Neuron (in vitro differentiated cells): Measurements from ENCODE around the gene ITGA11.

Source experiments
- H2AFZ ChIP-seq: one replicate; pipeline ENCODE4 v1.6.1; 2013; ENCODE audit warnings: low read depth, mild to moderate bottlenecking, inconsistent platforms, low read length, moderate library complexity
- H3K27me3 ChIP-seq: one replicate; pipeline ENCODE4 v1.6.1; 2013; ENCODE audit warnings: low read length; ENCODE audit not compliant: insufficient read depth
- H3K36me3 ChIP-seq: one replicate; pipeline ENCODE4 v1.6.1; 2013; ENCODE audit warnings: low read length; ENCODE audit not compliant: insufficient read depth
- H3K4me1 ChIP-seq: one replicate; pipeline ENCODE4 v1.6.1; 2013; ENCODE audit warnings: low read length; ENCODE audit not compliant: insufficient read depth
- H3K4me3 ChIP-seq: 2 replicates; pipeline ENCODE4 v1.5.1; 2013; ENCODE audit warnings: mild to moderate bottlenecking, low read length, moderate library complexity
- H3K9me3 ChIP-seq: one replicate; pipeline ENCODE4 v1.6.1; 2013; ENCODE audit warnings: low read length

ITGA11 gene

GRCh38 chr15:68442041-68442440 lies 10.1 kb upstream of the ITGA11 start:
- no peaks in the 10 kb centered on the region for H3K9me3 ChIP-seq
- H3K36me3 ChIP-seq: no peaks in the 10 kb centered on the region
- H3K4me3 ChIP-seq: no peak overlapping the region
- H3K4me1 ChIP-seq: no peaks in the 10 kb centered on the region
- no peak overlapping the region for H2AFZ ChIP-seq
- H3K27me3 ChIP-seq: peaks cover 17% of the 10 kb centered on the region

- Histone ChIP-seq H2AFZ (no peak overlapping the region), H3K4me3 (no peak overlapping the region), H3K4me1 (no peaks in the 10 kb centered on the region), H3K27me3 (peaks cover 17% of the 10 kb centered on the region), H3K36me3 (no peaks in the 10 kb centered on the region), H3K9me3 (no peaks in the 10 kb centered on the region)
Observed at GRCh38 chr15:68441045-68441743, 9.2 kb upstream of the ITGA11 start.

GRCh38 chr15:68440136-68440535 lies 8.2 kb upstream of the ITGA11 start:
- Histone ChIP-seq H3K4me3 (no peak overlapping the region), H3K4me1 (no peaks in the 10 kb centered on the region), H3K27me3 (peaks cover 17% of the 10 kb centered on the region), H2AFZ (no peak overlapping the region), H3K9me3 (no peaks in the 10 kb centered on the region), H3K36me3 (no peaks in the 10 kb centered on the region)

GRCh38 chr15:68439506-68439905 lies 7.5 kb upstream of the ITGA11 start:
- no peak overlapping the region for H3K4me3 ChIP-seq
- H3K4me1 ChIP-seq: no peaks in the 10 kb centered on the region
- no peak overlapping the region for H2AFZ ChIP-seq
- no peaks in the 10 kb centered on the region for H3K36me3 ChIP-seq
- no peaks in the 10 kb centered on the region for H3K9me3 ChIP-seq
- peaks cover 19% of the 10 kb centered on the region for H3K27me3 ChIP-seq

- H3K27me3 ChIP-seq: peaks cover 38% of the 10 kb centered on the region
- H3K9me3 ChIP-seq: no peaks in the 10 kb centered on the region
- H3K4me3 ChIP-seq: no peak overlapping the region
- H3K4me1 ChIP-seq: peaks cover 3% of the 10 kb centered on the region
- H3K36me3 ChIP-seq: no peaks in the 10 kb centered on the region
- no peak overlapping the region for H2AFZ ChIP-seq
Observed at GRCh38 chr15:68436680-68437079, 4.7 kb upstream of the ITGA11 start.

GRCh38 chr15:68435966-68436365 lies 4.0 kb upstream of the ITGA11 start:
- Histone ChIP-seq H3K36me3 (no peaks in the 10 kb centered on the region), H3K4me3 (no peak overlapping the region), H3K27me3 (peaks cover 45% of the 10 kb centered on the region), H3K4me1 (peaks cover 8% of the 10 kb centered on the region), H3K9me3 (no peaks in the 10 kb centered on the region), H2AFZ (no peak overlapping the region)

GRCh38 chr15:68434021-68434420 lies 2.1 kb upstream of the ITGA11 start:
- H3K27me3 ChIP-seq: peaks cover 61% of the 10 kb centered on the region
- H2AFZ ChIP-seq: no peak overlapping the region
- H3K4me1 ChIP-seq: peaks cover 8% of the 10 kb centered on the region
- H3K9me3 ChIP-seq: no peaks in the 10 kb centered on the region
- no peak overlapping the region for H3K4me3 ChIP-seq
- no peaks in the 10 kb centered on the region for H3K36me3 ChIP-seq

GRCh38 chr15:68433551-68433950 lies 1.6 kb upstream of the ITGA11 start:
- peaks cover 65% of the 10 kb centered on the region for H3K27me3 ChIP-seq
- H2AFZ ChIP-seq: no peak overlapping the region
- no peaks in the 10 kb centered on the region for H3K9me3 ChIP-seq
- no peaks in the 10 kb centered on the region for H3K36me3 ChIP-seq
- H3K4me1 ChIP-seq: peaks cover 8% of the 10 kb centered on the region
- H3K4me3 ChIP-seq: no peak overlapping the region

- H3K27me3 ChIP-seq: peaks cover 66% of the 10 kb centered on the region
- no peak overlapping the region for H3K4me3 ChIP-seq
- no peak overlapping the region for H2AFZ ChIP-seq
- no peaks in the 10 kb centered on the region for H3K36me3 ChIP-seq
- H3K9me3 ChIP-seq: no peaks in the 10 kb centered on the region
- H3K4me1 ChIP-seq: peaks cover 8% of the 10 kb centered on the region
Observed at GRCh38 chr15:68432441-68433064, 590 bp upstream of the ITGA11 start.

GRCh38 chr15:68431037-68431791 lies 749 bp downstream of the ITGA11 start:
- Histone ChIP-seq H3K36me3 (no peaks in the 10 kb centered on the region), H3K4me1 (peaks cover 8% of the 10 kb centered on the region), H3K27me3 (peaks cover 67% of the 10 kb centered on the region)

GRCh38 chr15:68430471-68431036 lies 1.4 kb downstream of the ITGA11 start:
- Histone ChIP-seq H3K4me1 (peaks cover 8% of the 10 kb centered on the region), H3K9me3 (no peaks in the 10 kb centered on the region), H3K27me3 (peaks cover 71% of the 10 kb centered on the region), H3K36me3 (no peaks in the 10 kb centered on the region), H2AFZ (no peak overlapping the region), H3K4me3 (no peak overlapping the region)

More at GRCh38 chr15:68431037-68431791, 749 bp downstream of the ITGA11 start:
- Histone ChIP-seq H3K9me3 (no peaks in the 10 kb centered on the region), H3K4me3 (no peak overlapping the region), H2AFZ (peak overlapping the region; percentile 87)

GRCh38 chr15:68429691-68430470 lies 2.1 kb downstream of the ITGA11 start:
- peaks cover 8% of the 10 kb centered on the region for H3K4me1 ChIP-seq
- H3K9me3 ChIP-seq: no peaks in the 10 kb centered on the region
- peaks cover 71% of the 10 kb centered on the region for H3K27me3 ChIP-seq
- H3K4me3 ChIP-seq: no peak overlapping the region
- no peak overlapping the region for H2AFZ ChIP-seq
- H3K36me3 ChIP-seq: no peaks in the 10 kb centered on the region
